Stimulated activated CD8-positive, alpha-beta memory T cell treated with anti-CD3 and anti-CD28 coated beads, Interleukin-15, amount 100 ng/mL, for 24 hours (primary cell): ENCODE data around the gene EIF4E1B.

Experiments used
- DNase-seq: peaks from one replicate; pipeline ENCODE4 v3.0.0-alpha.2; 2020; ENCODE audit warnings: low read depth

Gene EIF4E1B

DNA sequence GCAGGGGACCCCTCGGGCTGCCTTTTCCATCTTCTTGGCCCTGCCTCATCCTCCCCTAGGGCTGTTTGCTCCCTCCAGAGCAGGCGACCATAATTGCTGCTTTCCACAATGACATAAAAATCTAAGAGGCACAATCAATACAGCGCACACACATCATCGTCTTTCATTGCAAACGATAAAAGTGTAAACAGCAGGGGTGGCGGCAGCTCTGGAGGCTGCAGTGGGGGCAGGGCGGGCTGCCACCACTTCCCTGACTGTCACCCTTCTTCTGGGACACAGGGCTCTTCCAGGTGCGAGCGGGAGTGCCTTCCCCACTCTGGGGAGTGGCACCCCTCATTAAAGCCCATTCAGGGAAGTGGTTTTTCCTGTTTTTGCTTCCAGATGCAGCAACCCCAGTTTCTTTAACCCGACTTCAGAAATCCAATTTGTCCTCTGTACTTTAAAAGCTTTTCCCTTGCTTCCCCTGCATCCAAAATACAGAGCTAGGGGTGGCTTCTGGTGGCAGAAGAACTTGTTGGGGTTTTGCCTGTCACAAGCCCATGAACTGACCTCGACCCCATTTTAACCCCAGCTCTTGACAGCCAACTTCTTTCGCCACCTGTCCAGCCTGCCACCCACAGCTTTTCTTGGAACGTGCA, 62.5 kb downstream of the EIF4E1B start:
- no peak for DNase-seq

DNA sequence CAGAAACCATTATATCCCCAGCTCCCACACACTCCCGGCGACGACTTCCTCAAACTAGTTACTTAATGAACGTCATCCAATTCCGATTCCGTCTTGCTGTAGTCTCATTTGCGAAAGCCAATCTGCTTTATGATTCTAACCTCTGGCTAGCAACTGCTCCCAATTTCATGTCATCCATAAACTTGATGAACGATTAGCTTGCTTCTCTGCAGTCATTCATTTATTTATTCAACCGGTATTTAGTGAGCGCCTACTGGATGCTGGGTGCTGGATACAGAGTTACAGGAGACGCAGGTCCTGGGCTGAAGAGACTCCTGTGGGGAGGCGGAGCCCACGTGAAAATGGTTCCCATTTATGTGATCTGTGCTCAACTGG, 63.0 kb downstream of the EIF4E1B start:
- DNase-seq, result no peak

DNA sequence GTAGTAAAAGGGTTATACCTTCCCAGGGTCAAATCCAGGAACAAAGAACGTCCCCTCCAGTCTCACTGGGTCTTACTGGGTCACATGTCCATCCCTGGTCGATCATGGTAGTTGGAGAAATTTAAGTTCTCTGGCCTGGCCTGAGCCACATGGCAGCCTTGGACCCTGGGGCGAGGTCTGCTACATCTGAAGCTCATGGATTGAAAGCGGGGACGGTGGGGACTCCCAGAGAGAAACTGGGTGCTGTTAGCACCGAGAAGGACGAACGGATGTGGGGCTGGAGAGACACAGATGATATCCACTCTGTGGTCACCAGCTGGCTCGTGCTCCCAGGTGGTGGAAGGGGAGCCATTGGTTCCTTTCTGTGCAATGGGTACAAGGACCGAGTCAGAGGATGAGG, 63.7 kb downstream of the EIF4E1B start:
- DNase-seq, result no peak

DNA sequence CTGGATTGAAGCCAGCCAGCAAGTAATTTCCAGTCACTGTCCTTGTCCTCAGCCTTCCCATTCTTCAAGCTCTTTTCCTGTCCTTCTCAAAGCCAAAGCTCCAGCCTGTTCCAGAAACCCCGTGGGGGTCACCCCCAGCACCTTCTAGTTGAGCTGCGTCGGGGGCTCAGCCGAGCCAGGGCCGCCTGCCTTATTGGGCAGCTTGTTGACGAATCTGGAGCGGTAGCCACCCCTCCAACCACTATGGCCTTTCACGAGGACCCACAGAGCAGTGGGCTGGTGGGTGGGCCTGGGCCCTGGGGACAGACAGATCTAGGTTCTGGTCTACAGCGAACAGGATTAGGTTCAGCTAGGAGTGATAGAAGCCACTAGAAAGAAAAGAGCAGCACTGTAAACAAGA, 64.2 kb downstream of the EIF4E1B start:
- DNase-seq, result no peak

DNA sequence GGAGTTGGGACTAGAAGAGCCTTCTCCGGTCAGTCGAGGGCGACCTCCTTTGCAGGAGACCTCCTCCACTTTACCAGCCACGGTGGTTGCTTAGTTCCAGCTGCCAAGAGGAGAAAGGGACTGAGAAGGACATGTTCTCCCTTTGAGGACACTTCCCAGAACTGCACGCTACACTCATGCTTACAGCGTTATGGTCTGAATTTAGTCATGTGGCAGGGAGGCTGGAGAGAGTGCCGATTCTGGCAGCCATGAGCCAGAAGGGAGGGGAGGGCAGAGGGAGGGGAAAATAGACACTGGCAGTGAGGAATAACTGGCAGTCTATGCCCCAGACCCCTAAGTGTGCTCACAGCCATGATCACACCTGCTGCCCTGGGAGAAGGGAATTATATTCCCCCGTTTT, 64.6 kb downstream of the EIF4E1B start:
- DNase-seq, result no peak
